K562 (cell line): ENCODE data around the gene PITPNB. TPM values are rescaled to one million over a fixed set of nuclear protein-coding genes. Genes with fewer than 3 reads are reported as not detected.

Experiments
- BACH1 ChIP-seq: fragments of 200-800 bp; sonication (Bioruptor generic); IDR thresholded peaks from 2 replicates; pipeline ENCODE4 v1.6.1; 2016; ENCODE audit warnings: missing genetic modification characterization, missing compliant biosample characterization
- CC2D1A ChIP-seq: fragments of 450-650 bp; IDR thresholded peaks from 2 replicates; pipeline ENCODE4 v1.6.1; 2017; ENCODE audit warnings: mild to moderate bottlenecking
- E2F4 ChIP-seq: sonication (generic); formaldehyde crosslinking; IDR thresholded peaks from 2 replicates; pipeline ENCODE4 v1.8.0; 2022; ENCODE audit warnings: mild to moderate bottlenecking, low read depth, missing genetic modification reagents
- FOXA1 ChIP-seq: fragments of 450-650 bp; IDR thresholded peaks from 2 replicates; pipeline ENCODE4 v1.6.1; 2016; ENCODE audit warnings: mild to moderate bottlenecking, borderline replicate concordance
- HNRNPLL ChIP-seq: fragments of 200-400 bp; formaldehyde crosslinking; IDR thresholded peaks from 2 replicates; pipeline ENCODE4 v1.6.1; 2017; ENCODE audit warnings: low read length, low read depth, mild to moderate bottlenecking; ENCODE audit not compliant: poor library complexity, severe bottlenecking
- JUN ChIP-seq, 2 experiments: sonication (generic) in 1 of 2; formaldehyde crosslinking in 1 of 2; IDR thresholded peaks; 2 replicates each; pipeline versions ENCODE4 v1.6.1 to v1.8.0; 2012 to 2022; ENCODE audit warnings: borderline replicate concordance in 2 of 2, mild to moderate bottlenecking in 2 of 2, improper control_type of control experiment in 1 of 2, low read depth in 1 of 2, low read length in 1 of 2, missing genetic modification reagents in 1 of 2
- ZNF408 ChIP-seq: fragments of 250-450 bp; sonication (Bioruptor Pico); IDR thresholded peaks from 2 replicates; pipeline ENCODE4 v1.4.0; 2020; ENCODE audit warnings: low read depth, mild to moderate bottlenecking, moderate library complexity
- ZZZ3 ChIP-seq: fragments of 450-650 bp; IDR thresholded peaks from 2 replicates; pipeline ENCODE4 v1.6.1; 2016; ENCODE audit warnings: antibody characterized with exemption, mild to moderate bottlenecking, moderate library complexity
- polyA plus RNA-seq, 8 experiments: library from polyadenylated mRNA; depleted of rRNA in 4 of 8; stranded (reverse) in 5 of 8; unstranded in 3 of 8; fragments of >200 nt; fragmentation: Nextera tagmentation in 2 of 8; fragmentation: Illumina TruSeq in 1 of 8; extraction: Ambion mirVana in 2 of 8; extraction: Trizol in 1 of 8; gene quantifications; 2 replicates each; pipeline versions ENCODE4 v1.2.1 to v1.2.3, GENCODE V29; 2011 to 2014; ENCODE audit warnings: inconsistent platforms in 1 of 8, missing spikeins in 1 of 8
- total RNA-seq, 7 experiments: library from RNA; depleted of rRNA in 6 of 7; stranded (reverse); fragments of >200 nt in 6 of 7; fragmentation: Illumina TruSeq in 2 of 7; extraction: Trizol in 2 of 7; gene quantifications; 2 replicates each; pipeline versions ENCODE4 v1.2.1 to v1.2.3, GENCODE V29; 2011 to 2021; ENCODE audit warnings: low replicate concordance in 1 of 7
- TF ChIP-seq, protein P1 (sequence below), 3 experiments: fragments of 200-800 bp in 1 of 3; fragments of 250-450 bp in 1 of 3; fragments of 450-650 bp in 1 of 3; sonication (Bioruptor Pico) in 1 of 3; sonication (Bioruptor generic) in 1 of 3; formaldehyde crosslinking in 1 of 3; IDR thresholded peaks; 2 replicates each; pipeline versions ENCODE4 v1.6.1 to v1.8.0; 2016 to 2022; ENCODE audit warnings: mild to moderate bottlenecking in 2 of 3, missing genetic modification characterization in 2 of 3, missing compliant biosample characterization in 1 of 3, moderate library complexity in 1 of 3

PITPNB gene
- total and polyA plus RNA-seq, 9 of the 15 experiments (the other 6 are each of a cell fraction or from before 2014, with no cell fraction given) = 13.1 to 52.4 (median 34.7) TPM

GRCh38 chr22:27875951-27876350 is 43.1 kb downstream of the PITPNB start (continued):
- TF ChIP-seq ZZZ3 (no peak), ZNF408 (no peak), JUN (IDR thresholded peaks at IDR 0.05; ENCODE audit: borderline replicate concordance, low read depth, low read length) (no peak), JUN (CRISPR knock-in tag; IDR thresholded peaks at IDR 0.05; ENCODE audit: borderline replicate concordance) (no peak), BACH1 (tag) (no peak), CC2D1A (no peak), E2F4 (CRISPR knock-in tag) (no peak), HNRNPLL (no peak), FOXA1 (no peak)
- TF ChIP-seq, protein P1, sequence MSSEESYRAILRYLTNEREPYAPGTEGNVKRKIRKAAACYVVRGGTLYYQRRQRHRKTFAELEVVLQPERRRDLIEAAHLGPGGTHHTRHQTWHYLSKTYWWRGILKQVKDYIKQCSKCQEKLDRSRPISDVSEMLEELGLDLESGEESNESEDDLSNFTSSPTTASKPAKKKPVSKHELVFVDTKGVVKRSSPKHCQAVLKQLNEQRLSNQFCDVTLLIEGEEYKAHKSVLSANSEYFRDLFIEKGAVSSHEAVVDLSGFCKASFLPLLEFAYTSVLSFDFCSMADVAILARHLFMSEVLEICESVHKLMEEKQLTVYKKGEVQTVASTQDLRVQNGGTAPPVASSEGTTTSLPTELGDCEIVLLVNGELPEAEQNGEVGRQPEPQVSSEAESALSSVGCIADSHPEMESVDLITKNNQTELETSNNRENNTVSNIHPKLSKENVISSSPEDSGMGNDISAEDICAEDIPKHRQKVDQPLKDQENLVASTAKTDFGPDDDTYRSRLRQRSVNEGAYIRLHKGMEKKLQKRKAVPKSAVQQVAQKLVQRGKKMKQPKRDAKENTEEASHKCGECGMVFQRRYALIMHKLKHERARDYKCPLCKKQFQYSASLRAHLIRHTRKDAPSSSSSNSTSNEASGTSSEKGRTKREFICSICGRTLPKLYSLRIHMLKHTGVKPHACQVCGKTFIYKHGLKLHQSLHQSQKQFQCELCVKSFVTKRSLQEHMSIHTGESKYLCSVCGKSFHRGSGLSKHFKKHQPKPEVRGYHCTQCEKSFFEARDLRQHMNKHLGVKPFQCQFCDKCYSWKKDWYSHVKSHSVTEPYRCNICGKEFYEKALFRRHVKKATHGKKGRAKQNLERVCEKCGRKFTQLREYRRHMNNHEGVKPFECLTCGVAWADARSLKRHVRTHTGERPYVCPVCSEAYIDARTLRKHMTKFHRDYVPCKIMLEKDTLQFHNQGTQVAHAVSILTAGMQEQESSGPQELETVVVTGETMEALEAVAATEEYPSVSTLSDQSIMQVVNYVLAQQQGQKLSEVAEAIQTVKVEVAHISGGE (CRISPR knock-in tag; IDR thresholded peaks at IDR 0.05) = no peak
